Keratinocyte (primary cell): ENCODE measurements around the gene LOXHD1. TPM values are rescaled to one million over a fixed set of nuclear protein-coding genes. Genes with fewer than 3 reads are reported as not detected.

Source experiments
- DNase-seq: peaks from one replicate; pipeline ENCODE4 v3.0.0-alpha.2; 2011; ENCODE audit warnings: low read depth, missing footprints, low spot score
- FAIRE-seq: peaks from 2 replicates; lab custom pipeline; 2011; peaks lifted over from hg19 to GRCh38; lab: Jason Lieb, UNC
- H2AFZ ChIP-seq: 2 replicates; pipeline ENCODE4 v1.6.0; 2012; ENCODE audit warnings: low read length, control low read depth, inconsistent platforms; ENCODE audit not compliant: control insufficient read depth
- H3K27ac ChIP-seq: 2 replicates; pipeline ENCODE4 v1.5.1; 2011; ENCODE audit warnings: low read length; ENCODE audit not compliant: control insufficient read depth, insufficient read depth
- H3K27me3 ChIP-seq: 3 replicates; pipeline ENCODE4 v1.6.0; 2011; ENCODE audit warnings: low read length; ENCODE audit not compliant: control insufficient read depth, insufficient read depth; ENCODE audit errors: extremely low read depth
- H3K36me3 ChIP-seq, 2 experiments: 2 replicates in 1 of 2; 3 replicates in 1 of 2; pipeline ENCODE4 v1.5.1; 2011; ENCODE audit warnings: low read length in 2 of 2, mild to moderate bottlenecking in 1 of 2; ENCODE audit not compliant: control insufficient read depth in 2 of 2, insufficient read depth in 2 of 2; ENCODE audit errors: extremely low read depth in 1 of 2
- H3K4me1 ChIP-seq: 3 replicates; pipeline ENCODE4 v1.5.1; 2011; ENCODE audit warnings: low read length; ENCODE audit not compliant: control insufficient read depth, insufficient read depth; ENCODE audit errors: extremely low read depth
- H3K4me2 ChIP-seq: 3 replicates; pipeline ENCODE4 v1.6.0; 2011; ENCODE audit warnings: low read depth, low read length; ENCODE audit not compliant: control insufficient read depth, insufficient read depth; ENCODE audit errors: extremely low read depth
- H3K4me3 ChIP-seq, 3 experiments: fragments of 200-600 bp in 1 of 3; sonication (generic) in 1 of 3; 2 replicates in 2 of 3; 3 replicates in 1 of 3; pipeline ENCODE4 v1.5.1; 2011 to 2016; ENCODE audit warnings: low read length in 3 of 3, mild to moderate bottlenecking in 3 of 3, control low read depth in 2 of 3, inconsistent platforms in 1 of 3, low read depth in 1 of 3, mixed read lengths in 1 of 3, mixed run types in 1 of 3, moderate library complexity in 1 of 3; ENCODE audit not compliant: control insufficient read depth in 2 of 3, insufficient read depth in 2 of 3; ENCODE audit errors: extremely low read depth in 1 of 3
- H3K79me2 ChIP-seq: 2 replicates; pipeline ENCODE4 v1.6.0; 2012; ENCODE audit warnings: low read length; ENCODE audit not compliant: control insufficient read depth, insufficient read depth
- H3K9ac ChIP-seq: 3 replicates; pipeline ENCODE4 v1.6.0; 2011; ENCODE audit warnings: low read length; ENCODE audit not compliant: control insufficient read depth, insufficient read depth; ENCODE audit errors: extremely low read depth
- H3K9me1 ChIP-seq: 3 replicates; pipeline ENCODE4 v1.6.0; 2011; ENCODE audit warnings: low read length; ENCODE audit not compliant: control insufficient read depth, insufficient read depth; ENCODE audit errors: extremely low read depth
- H3K9me3 ChIP-seq: 2 replicates; pipeline ENCODE4 v1.5.1; 2012; ENCODE audit warnings: low read depth, low read length; ENCODE audit not compliant: control insufficient read depth
- H4K20me1 ChIP-seq: 3 replicates; pipeline ENCODE4 v1.6.0; 2011; ENCODE audit warnings: low read length; ENCODE audit not compliant: control insufficient read depth, insufficient read depth; ENCODE audit errors: extremely low read depth
- EZH2 ChIP-seq: IDR thresholded peaks from one replicate; pipeline ENCODE4 v1.6.1; 2012; ENCODE audit warnings: inconsistent platforms, mild to moderate bottlenecking, low read length, moderate library complexity
- dilution Hi-C: fragments of 300-500 bp; cut with MboI; formaldehyde crosslinking; loops from one replicate; pipeline ENCODE4 v1.7.0; 2020; ENCODE audit warnings: low sequenced_read_pairs; ENCODE audit not compliant: extremely low pct_ligation_motif_present
- polyA plus RNA-seq, 5 experiments: library from polyadenylated mRNA; depleted of rRNA in 3 of 5; stranded (reverse) in 3 of 5; stranded (forward) in 1 of 5; unstranded in 1 of 5; fragments of >200 nt; gene quantifications; 1 replicate in 1 of 5; 2 replicates in 3 of 5; 3 replicates in 1 of 5; pipeline versions ENCODE4 v1.2.1 to v1.2.3, GENCODE V29; 2011 to 2012; ENCODE audit warnings: missing spikeins in 2 of 5, low read depth in 1 of 5, low replicate concordance in 1 of 5
- TF ChIP-seq, protein P1 (sequence below), 3 experiments: IDR thresholded peaks in 1 of 3; conservative IDR thresholded peaks in 1 of 3; optimal IDR thresholded peaks in 1 of 3; 2 replicates in 2 of 3; 3 replicates in 1 of 3; pipeline versions ENCODE3 to v1.5.1; 2011; ENCODE audit warnings: low read length in 3 of 3, mild to moderate bottlenecking in 3 of 3, moderate library complexity in 2 of 3, control low read depth in 1 of 3, inconsistent platforms in 1 of 3; ENCODE audit not compliant: insufficient read depth in 2 of 3; ENCODE audit errors: extremely low read depth in 1 of 3

LOXHD1 gene
- polyA plus RNA-seq, 1 donor (not counting 4 experiments of a cell fraction or from before 2014, with no cell fraction given), result not detected

DNA sequence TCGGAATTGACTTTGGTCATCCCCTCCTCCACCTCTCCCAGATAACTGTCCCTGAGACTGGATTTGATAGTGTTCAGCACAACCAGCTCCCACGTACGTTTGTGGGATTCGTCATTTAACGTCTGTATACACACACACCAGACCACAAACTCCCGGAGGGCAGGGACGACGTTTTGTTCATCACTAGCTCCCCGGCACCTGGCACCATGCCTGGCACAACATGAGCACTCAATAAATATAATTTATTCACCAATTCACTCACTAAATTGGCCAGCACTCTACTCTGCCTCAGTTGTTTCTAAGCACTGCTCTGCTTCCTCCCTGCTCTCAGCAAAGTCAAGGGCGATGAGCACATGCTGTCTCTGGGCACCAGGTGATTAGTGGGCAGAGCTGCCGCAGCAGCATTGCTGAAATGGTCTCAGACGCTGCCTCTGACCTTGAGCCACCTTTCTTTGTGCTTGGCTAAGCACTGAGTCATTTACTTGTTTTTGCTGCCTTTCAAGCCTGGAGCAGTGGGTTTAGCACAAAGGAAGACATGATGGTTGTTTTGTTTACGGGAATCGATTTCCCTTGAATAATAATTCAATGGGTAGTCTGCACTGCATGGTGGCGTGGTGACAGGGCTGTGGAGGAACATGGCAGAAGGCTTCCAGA, 19.3 kb upstream of the LOXHD1 start:
- TF ChIP-seq, protein P1, sequence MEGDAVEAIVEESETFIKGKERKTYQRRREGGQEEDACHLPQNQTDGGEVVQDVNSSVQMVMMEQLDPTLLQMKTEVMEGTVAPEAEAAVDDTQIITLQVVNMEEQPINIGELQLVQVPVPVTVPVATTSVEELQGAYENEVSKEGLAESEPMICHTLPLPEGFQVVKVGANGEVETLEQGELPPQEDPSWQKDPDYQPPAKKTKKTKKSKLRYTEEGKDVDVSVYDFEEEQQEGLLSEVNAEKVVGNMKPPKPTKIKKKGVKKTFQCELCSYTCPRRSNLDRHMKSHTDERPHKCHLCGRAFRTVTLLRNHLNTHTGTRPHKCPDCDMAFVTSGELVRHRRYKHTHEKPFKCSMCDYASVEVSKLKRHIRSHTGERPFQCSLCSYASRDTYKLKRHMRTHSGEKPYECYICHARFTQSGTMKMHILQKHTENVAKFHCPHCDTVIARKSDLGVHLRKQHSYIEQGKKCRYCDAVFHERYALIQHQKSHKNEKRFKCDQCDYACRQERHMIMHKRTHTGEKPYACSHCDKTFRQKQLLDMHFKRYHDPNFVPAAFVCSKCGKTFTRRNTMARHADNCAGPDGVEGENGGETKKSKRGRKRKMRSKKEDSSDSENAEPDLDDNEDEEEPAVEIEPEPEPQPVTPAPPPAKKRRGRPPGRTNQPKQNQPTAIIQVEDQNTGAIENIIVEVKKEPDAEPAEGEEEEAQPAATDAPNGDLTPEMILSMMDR (optimal IDR thresholded peaks at IDR 0.05 in 1 of 3, IDR thresholded peaks at IDR 0.05 in 1 of 3, conservative IDR thresholded peaks at IDR 0.05 in 1 of 3; ENCODE audit: extremely low read depth in 1 of 3, insufficient read depth in 2 of 3, low read length in 3 of 3), result no peak
- no peak overlapping the region for H3K9ac ChIP-seq
- no peak overlapping the region for H3K27ac ChIP-seq
- H3K79me2 ChIP-seq, result no peaks in the 10 kb centered on the region
- H3K4me3 ChIP-seq, result no peak overlapping the region
- no peaks in the 10 kb centered on the region for H3K36me3 ChIP-seq
- no peaks in the 10 kb centered on the region for H3K4me1 ChIP-seq
- H2AFZ ChIP-seq, result no peak overlapping the region
- no peak for FAIRE-seq
- H3K9me3 ChIP-seq, result no peaks in the 10 kb centered on the region
- H3K4me2 ChIP-seq, result no peak overlapping the region
- dilution Hi-C loops, result no loop called here
- peaks cover 3% of the 10 kb centered on the region for H3K27me3 ChIP-seq
- H4K20me1 ChIP-seq, result no peaks in the 10 kb centered on the region
- no peak for DNase-seq
- no peaks in the 10 kb centered on the region for H3K9me1 ChIP-seq

GRCh38 chr18:46675112-46675511, 18.1 kb upstream of the LOXHD1 start:
- TF ChIP-seq, protein P1 (optimal IDR thresholded peaks at IDR 0.05 in 1 of 3, IDR thresholded peaks at IDR 0.05 in 1 of 3, conservative IDR thresholded peaks at IDR 0.05 in 1 of 3; ENCODE audit: extremely low read depth in 1 of 3, insufficient read depth in 2 of 3, low read length in 3 of 3), result no peak
- TF ChIP-seq EZH2, result no peak
- FAIRE-seq, result no peak
- no peak for DNase-seq
- H4K20me1 ChIP-seq, result no peaks in the 10 kb centered on the region
- H3K4me2 ChIP-seq, result no peak overlapping the region
- H3K79me2 ChIP-seq, result no peaks in the 10 kb centered on the region
- H3K36me3 ChIP-seq, result no peaks in the 10 kb centered on the region
- H3K27me3 ChIP-seq, result peaks cover 8% of the 10 kb centered on the region
- H3K9me1 ChIP-seq, result no peaks in the 10 kb centered on the region
- no peak overlapping the region for H2AFZ ChIP-seq
- H3K27ac ChIP-seq, result no peak overlapping the region
- dilution Hi-C loops, result no loop called here
- no peak overlapping the region for H3K4me3 ChIP-seq
- no peaks in the 10 kb centered on the region for H3K4me1 ChIP-seq
- H3K9ac ChIP-seq, result no peak overlapping the region
- no peaks in the 10 kb centered on the region for H3K9me3 ChIP-seq
